Urinary bladder (tissue), 4 donors: ENCODE measurements around the gene SLC6A6. TPM values are rescaled to one million over a fixed set of nuclear protein-coding genes. Genes with fewer than 3 reads are reported as not detected.

ENCODE experiments used
- DNase-seq: peaks from one replicate; pipeline ENCODE4 v3.0.0-alpha.2; 2015; ENCODE audit errors: extremely low spot score
- H3K27ac ChIP-seq: one replicate; pipeline ENCODE4 v1.5.1; 2013; ENCODE audit warnings: low read depth, mild to moderate bottlenecking, moderate library complexity
- H3K36me3 ChIP-seq: one replicate; pipeline ENCODE4 v1.6.1; 2013; ENCODE audit warnings: mild to moderate bottlenecking, moderate library complexity; ENCODE audit not compliant: insufficient read depth
- H3K4me1 ChIP-seq: one replicate; pipeline ENCODE4 v1.6.1; 2013; ENCODE audit warnings: mild to moderate bottlenecking, moderate library complexity; ENCODE audit not compliant: insufficient read depth
- H3K4me3 ChIP-seq: one replicate; pipeline ENCODE4 v1.5.1; 2013; ENCODE audit warnings: low read depth, low read length
- WGBS: extraction: QIAGEN DNeasy Blood & Tissue Kit; methylation state at CpG from one replicate; pipeline ENCODE4 v1.1.7; 2013; 5-methylcytosine and 5-hydroxymethylcytosine counted together
- polyA plus RNA-seq: library from polyadenylated mRNA; stranded (reverse); fragments of 200-250 nt; gene quantifications from one replicate; pipeline ENCODE4 v1.2.3, GENCODE V29; 2013
- total RNA-seq: library from RNA; depleted of rRNA; stranded (reverse); fragments of >200 nt; gene quantifications from one replicate; pipeline ENCODE4 v1.2.3, GENCODE V29; 2014
- donor health status: healthy with polysubstance abuse.
- donor health status: healthy.

The SLC6A6 gene
- total and polyA plus RNA-seq, 2 donors: 8.0 to 9.2 TPM

DNA sequence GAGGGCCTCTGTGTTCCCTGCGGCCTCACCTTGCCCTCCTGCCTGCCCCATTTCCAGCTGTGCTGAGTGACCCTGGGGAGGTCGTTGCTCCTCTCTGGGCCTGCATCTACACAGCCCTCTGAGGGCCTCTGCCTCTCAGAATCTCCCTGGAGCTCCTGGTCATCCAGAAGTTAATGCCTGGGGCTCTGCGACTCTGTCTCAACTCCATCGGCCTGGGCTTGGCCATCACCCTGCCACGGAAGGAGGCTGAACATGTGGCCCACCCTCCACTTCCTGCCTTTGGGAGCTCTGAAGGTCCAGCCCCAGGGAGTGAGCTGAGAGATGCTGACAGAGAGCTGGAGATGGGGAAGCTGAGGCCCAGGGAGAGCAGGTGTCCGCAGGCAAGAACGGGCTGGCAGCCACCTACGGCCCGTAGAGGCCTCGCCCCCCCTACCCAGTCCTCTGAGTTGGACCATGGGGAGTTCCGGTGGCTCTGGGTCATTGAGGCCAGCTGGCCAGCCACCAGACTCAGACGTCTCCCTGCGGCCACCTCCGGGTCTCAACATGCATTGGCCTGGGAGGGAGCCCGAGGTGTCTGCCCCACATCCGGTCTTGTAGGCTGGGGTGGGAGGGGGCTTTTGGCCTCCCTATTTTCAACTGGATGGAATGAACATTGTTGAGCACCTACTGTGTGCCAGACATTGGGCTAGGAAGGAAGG is 103.5 kb downstream of the SLC6A6 start:
- Histone ChIP-seq H3K4me3 (no peak overlapping the region), H3K27ac (no peak overlapping the region), H3K36me3 (no peaks in the 10 kb centered on the region), H3K4me1 (no peaks in the 10 kb centered on the region)
- WGBS: 86% methylated on average over 16 of the region's 16 CpGs
- DNase-seq: no peak

DNA sequence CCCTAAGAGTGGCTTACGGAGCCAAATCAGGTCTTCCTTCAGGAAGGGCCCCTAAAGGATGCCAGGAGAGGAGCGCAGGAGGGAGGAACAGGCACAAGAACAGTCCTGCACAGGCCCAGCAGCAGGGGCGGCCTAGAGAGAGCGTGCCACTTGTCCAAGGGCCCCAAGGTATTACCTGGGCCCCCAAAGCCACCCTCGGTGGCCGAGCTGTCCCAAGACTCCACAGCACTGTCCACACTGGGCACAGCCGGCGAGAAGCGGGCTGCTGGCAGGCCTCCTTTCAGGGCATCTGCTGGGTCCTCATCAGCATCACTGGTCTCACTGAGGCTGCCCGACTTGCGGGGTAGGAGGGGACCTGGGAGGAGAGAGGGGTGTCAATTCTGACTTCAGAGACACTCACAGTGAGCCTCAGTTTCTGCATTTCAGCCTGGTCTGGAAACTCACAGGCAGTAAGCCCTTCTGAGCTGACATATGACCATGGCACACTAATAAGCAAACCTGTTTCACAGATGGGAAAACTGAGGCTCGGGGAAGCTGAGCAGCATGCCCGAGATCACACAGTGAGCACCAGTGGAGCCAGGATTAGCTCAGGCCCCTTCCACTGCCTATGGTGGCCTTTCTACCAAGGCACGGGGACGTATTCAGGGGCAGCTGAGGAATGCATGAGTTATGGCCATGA is 104.4 kb downstream of the SLC6A6 start:
- H3K36me3 ChIP-seq: no peaks in the 10 kb centered on the region
- 89% methylated on average over 15 of the region's 15 CpGs for WGBS
- no peak overlapping the region for H3K4me3 ChIP-seq
- H3K27ac ChIP-seq: no peak overlapping the region
- no peak for DNase-seq
- H3K4me1 ChIP-seq: no peaks in the 10 kb centered on the region

DNA sequence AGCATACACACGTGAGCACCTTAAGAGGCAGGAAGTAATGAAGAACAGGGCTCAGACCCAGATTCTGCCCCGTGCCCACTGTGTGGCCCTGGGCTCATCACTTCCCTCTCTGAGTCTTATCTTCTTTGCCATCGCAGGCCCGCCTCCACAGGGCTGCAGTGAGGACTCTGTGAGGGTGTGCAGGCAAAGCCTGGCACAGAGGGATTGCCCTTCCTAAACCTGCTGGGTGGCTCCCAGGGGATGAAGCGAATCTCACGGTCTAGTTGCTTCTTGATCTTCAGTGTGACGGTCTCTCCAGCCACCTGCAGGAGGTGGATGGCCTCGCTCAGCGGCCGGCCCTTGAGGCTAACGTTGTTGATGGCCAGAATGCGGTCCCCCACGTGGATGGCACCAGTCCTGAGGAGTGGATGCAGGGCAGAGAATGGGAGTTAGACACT is 104.9 kb downstream of the SLC6A6 start:
- Histone ChIP-seq H3K4me3 (no peak overlapping the region), H3K36me3 (no peaks in the 10 kb centered on the region), H3K4me1 (no peaks in the 10 kb centered on the region), H3K27ac (no peak overlapping the region)
- WGBS: 83% methylated on average over 13 of the region's 13 CpGs
- no peak for DNase-seq

DNA sequence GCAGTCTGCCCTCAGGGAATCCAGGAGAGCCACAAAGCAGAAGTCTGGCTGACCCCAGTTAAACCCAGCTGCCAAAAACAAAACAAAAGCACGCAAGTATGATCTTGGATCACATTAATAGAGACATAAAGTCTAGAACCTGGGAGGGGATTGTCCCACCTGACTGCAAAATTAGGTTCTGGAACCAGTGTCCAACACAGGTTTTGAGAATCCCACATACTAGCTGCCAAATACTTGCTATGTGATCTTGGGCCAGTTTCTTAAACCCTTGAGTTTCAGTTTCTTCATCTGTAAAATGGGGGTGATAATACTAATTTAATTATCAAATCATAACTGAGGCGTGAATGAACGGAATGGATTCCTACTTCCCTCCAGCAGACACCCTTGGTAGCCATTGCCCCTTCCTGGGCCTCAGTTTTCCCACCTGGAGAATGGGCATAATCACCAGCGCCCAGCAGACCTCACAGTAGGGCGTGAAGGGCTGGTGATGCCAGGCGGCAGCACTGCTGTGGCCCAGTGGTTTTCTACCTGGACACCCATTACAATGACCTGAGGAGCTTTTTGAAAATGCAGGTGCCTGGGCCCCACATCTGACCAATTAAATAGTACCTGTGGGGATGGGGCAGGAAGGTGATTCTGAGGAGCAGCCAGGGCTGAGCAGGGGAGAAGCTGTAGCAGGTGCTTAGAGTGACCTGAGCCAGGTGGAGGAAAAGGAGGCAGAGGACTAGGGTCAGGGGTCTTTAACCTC is 105.5 kb downstream of the SLC6A6 start:
- Histone ChIP-seq H3K4me1 (no peaks in the 10 kb centered on the region), H3K36me3 (no peaks in the 10 kb centered on the region), H3K27ac (no peak overlapping the region), H3K4me3 (no peak overlapping the region)
- no peak for DNase-seq
- 91% methylated on average over 6 of the region's 6 CpGs for WGBS

DNA sequence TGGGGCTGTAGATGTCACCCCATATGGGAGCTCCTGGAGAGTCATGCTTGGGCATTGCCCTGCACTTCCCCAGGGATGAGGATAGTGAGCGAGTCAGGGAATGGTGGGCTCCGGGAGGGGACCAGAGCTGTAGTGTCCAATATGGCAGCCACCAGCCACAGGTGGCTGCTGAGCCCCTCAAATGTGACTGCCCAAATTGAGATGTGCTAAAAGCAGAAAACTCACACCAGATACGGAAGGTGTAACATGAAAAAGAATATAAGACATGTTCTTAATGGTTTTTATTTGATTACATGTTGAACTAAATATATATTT is 106.1 kb downstream of the SLC6A6 start:
- 54% methylated on average over 3 of the region's 3 CpGs for WGBS
- H3K4me1 ChIP-seq: no peaks in the 10 kb centered on the region
- H3K27ac ChIP-seq: no peak overlapping the region
- H3K4me3 ChIP-seq: no peak overlapping the region
- H3K36me3 ChIP-seq: no peaks in the 10 kb centered on the region
- DNase-seq: no peak

DNA sequence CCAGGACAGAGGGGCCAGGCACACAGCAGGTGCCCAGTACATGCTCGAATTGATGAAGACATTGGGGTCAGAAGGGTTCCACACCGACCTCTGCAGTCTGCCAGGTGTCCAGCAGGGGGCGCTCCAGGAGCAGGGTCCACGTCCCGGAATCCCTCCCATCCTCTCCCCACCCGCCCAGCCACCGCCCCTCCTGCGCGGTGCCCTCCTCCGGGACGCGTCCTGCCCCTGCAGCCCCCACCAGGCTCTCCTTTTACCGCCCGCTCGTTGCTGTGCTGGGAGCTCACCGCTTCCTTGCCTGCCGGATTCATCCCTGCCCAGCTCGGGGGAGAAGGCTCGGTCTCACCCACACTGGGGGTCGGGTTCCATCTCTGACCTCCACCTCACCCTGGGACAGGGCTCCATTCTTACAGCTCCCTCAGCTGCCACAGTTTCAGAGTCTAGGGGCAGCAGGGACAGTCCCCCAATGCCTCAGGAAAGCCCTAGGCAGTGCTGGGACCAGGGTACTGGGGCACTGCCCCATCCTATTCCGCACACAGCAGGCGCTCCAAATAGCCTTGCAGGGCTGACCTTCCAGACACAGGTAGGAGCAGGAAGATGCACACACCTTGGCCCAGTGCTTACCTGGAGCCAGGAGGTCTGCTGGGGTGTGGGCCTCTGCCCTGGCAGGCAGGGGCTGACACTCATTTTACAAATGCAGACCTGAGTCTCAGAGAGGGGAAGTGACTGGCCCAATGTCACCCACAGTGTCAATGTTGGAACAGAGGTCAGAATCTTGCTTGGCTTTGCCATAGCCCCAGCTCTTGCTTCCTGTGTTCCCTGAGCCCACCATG is 106.8 kb downstream of the SLC6A6 start:
- DNase-seq: no peak
- Histone ChIP-seq H3K27ac (no peak overlapping the region), H3K4me1 (no peaks in the 10 kb centered on the region), H3K36me3 (no peaks in the 10 kb centered on the region), H3K4me3 (no peak overlapping the region)
- WGBS: 20% methylated on average over 22 of the region's 22 CpGs

DNA sequence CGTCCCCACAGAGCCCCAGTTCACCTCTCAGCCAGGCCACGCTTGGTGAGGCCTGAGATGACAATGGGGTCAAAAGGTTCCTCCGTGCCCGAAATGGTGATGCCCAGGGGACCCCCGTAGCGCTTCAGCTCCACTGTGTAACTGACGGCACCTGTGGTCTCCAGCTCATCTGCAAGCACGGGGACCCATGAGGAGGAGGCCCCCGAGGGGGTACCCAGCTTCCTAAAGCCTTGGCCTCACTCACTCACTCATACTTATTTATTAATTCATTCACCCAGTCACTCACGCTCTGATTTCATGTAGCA is 107.3 kb downstream of the SLC6A6 start:
- no peak overlapping the region for H3K27ac ChIP-seq
- 93% methylated on average over 10 of the region's 10 CpGs for WGBS
- no peak overlapping the region for H3K4me3 ChIP-seq
- DNase-seq: no peak
- no peaks in the 10 kb centered on the region for H3K36me3 ChIP-seq
- no peaks in the 10 kb centered on the region for H3K4me1 ChIP-seq

DNA sequence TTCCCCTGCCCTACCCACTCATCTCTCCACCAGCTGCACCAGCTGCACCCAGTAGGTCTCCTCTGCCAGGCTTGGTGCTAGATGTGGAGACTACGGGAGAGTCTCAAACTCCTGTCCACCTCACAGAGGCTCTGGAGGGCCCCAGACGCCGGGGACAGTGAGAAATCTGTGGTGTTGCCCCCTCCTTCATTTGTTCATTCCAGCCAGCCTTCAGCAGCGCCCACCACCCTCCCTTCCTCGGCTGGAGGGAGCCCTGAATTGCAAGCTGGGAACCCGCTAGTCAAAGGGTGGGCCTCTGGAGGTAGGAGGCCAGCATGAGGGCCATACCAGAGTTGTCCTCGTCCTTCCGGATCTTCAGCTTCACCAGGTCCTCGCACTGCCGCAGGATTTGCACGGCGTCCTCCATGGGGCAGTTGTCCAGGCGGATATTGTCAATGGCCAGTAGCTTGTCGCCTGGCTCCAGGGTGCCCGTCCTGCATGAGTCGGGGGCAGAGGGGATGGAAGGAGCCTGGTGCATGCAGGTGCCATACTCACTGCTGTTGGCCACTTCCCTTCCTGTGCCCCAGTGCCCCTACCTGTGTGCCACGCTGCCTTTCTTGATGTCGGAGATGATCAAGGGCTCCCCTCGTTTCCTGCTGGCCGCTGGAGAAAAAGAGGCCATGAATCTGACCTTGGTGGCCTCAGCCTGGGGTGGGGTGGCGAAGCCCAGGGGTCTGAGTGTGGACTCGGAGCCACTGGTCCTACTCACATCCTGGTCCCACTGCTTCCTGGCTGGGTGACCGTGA is 108.6 kb downstream of the SLC6A6 start:
- Histone ChIP-seq H3K4me1 (no peaks in the 10 kb centered on the region), H3K27ac (no peak overlapping the region), H3K36me3 (no peaks in the 10 kb centered on the region), H3K4me3 (no peak overlapping the region)
- WGBS: 90% methylated on average over 23 of the region's 23 CpGs
- DNase-seq: no peak

DNA sequence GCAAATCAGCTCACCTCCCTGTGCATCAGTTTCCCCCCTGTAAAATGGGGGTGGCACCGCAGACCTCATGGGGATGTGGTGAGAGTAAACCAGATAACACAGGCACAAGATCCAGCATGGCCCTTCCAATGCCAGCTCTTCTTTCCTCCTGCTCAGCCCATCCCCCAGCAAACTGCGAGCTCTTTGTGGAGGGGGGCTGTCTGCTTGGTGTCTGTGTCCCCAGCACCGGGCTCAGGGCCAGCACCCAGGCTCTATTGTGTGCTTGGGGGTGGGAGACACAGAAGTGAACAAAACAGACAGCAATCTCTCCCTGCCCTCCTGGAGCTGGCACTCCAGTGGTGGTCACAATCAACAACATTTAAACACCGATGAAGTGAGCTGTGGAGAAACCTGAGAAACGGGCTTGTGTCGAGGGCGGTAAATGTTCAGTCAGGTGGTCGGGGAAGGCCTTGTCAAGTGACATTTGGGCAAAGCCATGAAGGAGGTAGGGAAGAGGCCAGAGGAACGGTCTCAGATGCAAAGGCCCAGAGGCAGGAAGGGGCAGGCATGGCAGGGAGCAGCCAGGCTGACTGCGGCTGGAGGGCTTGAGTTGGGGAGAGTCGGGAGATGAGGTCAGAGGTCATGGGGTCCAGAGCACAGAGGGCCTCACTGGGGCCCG is 109.3 kb downstream of the SLC6A6 start:
- Histone ChIP-seq H3K4me1 (no peaks in the 10 kb centered on the region), H3K4me3 (no peak overlapping the region), H3K27ac (no peak overlapping the region), H3K36me3 (no peaks in the 10 kb centered on the region)
- 67% methylated on average over 12 of the region's 12 CpGs for WGBS
- no peak for DNase-seq

DNA sequence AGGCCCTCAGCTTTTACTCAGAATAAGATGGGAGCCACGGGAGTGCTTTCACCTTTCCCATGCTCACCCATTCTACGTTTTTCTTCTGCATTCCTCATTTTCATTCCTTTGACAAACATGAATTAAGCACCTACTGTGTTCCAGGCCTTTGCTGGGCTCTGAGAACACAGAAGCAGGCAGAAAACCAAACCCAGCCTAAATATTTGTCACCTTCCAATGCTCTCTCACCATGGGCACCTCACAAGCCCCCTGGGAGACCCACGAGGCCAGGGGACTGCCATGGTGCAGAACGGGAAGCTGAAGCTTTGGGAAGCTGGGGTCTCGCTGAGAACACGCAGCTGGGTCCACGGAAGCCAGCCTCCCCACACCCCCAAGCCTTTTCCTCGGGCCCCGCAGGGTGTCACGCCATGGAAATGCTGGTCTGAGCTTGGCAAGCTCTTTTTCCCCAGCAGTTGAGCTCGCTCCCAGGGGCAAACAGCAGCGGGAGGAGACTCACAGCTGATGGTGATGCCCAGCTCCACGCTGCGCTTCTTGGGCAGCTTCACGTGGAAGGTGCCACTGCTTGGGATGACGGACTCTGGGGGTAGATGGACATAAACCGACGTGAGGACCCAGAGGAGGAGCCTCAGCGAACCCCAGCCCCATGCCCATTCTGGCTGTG is 110.0 kb downstream of the SLC6A6 start:
- Histone ChIP-seq H3K27ac (no peak overlapping the region), H3K4me3 (no peak overlapping the region), H3K36me3 (no peaks in the 10 kb centered on the region), H3K4me1 (no peaks in the 10 kb centered on the region)
- no peak for DNase-seq
- WGBS: 86% methylated on average over 19 of the region's 19 CpGs

DNA sequence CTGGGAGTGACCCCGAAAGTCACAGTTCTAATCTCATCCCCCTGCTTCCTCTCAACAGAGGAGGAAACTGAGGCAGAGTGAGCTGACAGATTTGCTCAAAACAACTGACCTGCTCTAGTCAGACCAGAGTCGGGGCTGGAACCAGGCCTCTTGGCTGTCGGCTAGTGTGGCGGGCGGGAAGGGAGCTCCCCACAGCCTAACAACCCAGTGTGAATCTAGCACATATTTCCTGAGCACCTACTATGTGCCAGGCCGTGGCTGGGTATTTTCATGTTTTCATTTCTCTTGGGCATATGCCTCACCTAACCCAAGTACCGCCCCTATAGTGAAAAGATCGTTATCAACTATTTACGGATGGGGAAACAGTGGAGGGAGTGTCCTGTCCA is 110.5 kb downstream of the SLC6A6 start:
- H3K4me3 ChIP-seq: no peak overlapping the region
- no peaks in the 10 kb centered on the region for H3K36me3 ChIP-seq
- H3K4me1 ChIP-seq: no peaks in the 10 kb centered on the region
- DNase-seq: no peak
- WGBS: 79% methylated on average over 9 of the region's 9 CpGs
- no peak overlapping the region for H3K27ac ChIP-seq

DNA sequence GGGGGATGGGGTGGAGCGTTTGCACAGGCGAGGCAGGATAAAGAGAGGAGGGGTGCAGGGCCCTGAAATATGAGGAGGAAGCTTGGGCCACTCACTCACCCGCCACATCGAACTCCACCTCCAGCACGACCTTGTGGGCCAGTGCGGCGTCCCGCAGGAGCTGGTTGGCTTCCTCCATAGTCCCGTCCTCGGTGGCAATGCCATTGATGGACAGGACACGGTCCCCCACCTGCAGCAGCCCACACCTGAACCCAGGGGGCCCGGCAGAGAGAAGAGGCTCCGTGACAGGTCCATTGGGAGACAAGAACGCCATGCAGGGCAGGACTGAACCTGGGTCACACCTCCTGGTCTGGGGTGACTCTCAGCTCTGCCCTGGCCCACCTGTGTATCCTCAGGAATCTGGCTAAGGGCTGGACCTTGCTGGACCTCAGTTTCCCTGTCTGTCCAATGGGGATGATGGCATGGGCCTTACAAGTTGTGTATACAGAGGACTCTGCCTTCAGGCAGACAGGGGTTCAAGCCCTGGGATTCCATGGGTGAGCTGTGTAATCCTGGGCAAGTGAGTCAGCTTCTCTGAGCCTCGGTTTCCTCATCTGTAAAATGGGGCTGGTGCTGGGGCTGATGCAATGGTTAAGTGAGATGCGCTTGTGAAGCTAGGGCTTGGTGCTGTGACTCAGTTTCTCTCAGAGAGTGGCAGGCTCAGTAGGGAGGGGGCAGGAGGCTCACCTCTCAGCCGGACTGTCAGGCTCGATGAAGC is 111.3 kb downstream of the SLC6A6 start:
- DNase-seq: no peak
- Histone ChIP-seq H3K4me1 (no peaks in the 10 kb centered on the region), H3K4me3 (no peak overlapping the region), H3K27ac (no peak overlapping the region), H3K36me3 (no peaks in the 10 kb centered on the region)
- WGBS: 74% methylated on average over 18 of the region's 18 CpGs
